ENCODE measurements around the gene PPP2R3B.

GRCh38 chrX:312621-313331 lies 73.9 kb downstream of the PPP2R3B start:
- TF ChIP-seq EZH2 (IDR thresholded peaks at IDR 0.05; ENCODE audit: borderline replicate concordance, low read depth, low read length, severe bottlenecking) (no peak), CTCF (IDR thresholded peaks at IDR 0.05; ENCODE audit: borderline replicate concordance, extremely low read depth, low read length, poor library complexity, severe bottlenecking) (no peak)

All from DND-41 (cell line).